ENCODE data around the gene PLA2G4E. TPM values are rescaled to one million over a fixed set of nuclear protein-coding genes. Genes with fewer than 3 reads are reported as not detected.
A peak's percentile ranks its signal among the peaks of the same experiment; 100 is the strongest.

PLA2G4E gene
- total and polyA plus RNA-seq, 9 of the 15 experiments (the other 6 are each of a cell fraction or from before 2014, with no cell fraction given), result 0.03 TPM; not detected in 8

DNA sequence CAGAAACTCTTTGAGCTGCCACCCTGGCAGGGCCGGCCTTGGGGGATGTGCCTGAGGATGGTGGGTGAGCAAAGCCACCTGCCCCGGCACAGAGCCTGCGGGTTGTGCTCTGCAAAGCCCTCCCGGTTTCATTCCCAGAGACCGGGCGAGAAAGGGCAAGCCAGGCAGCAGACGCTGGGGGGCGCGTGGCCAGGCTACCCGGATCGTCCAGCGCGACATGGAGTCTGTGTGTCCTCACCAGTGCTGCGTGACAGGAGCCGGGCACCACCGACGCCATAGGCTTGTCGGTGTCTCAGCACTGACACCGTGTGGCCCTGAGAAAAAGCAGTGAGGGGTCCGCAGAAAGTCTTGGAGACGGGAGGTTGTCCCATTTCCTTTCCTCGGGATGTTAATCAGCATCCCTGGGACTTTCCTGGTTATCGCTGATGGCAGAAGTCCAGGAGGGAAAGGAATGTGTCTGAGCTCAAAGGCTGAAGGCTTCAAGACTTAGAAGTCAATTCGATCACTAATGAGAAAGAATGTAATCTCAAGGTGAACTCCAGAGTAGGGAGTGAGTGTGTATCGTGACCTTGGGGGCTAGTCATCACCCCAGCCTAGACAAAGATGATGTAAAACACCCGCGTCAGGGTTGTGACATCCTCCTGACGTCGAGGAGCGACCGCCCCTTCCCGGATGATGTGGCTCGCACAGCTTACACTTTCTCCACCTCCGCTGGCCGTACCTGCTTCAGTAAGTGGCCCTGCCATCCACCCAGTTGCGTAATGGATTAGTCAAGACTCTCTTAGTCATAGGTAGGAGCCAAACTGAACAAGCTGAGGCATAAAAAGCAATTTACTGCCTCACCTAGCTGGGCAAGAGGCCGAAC is 36.3 kb upstream of the PLA2G4E start (continued):
- TF ChIP-seq ZNF318 (IDR thresholded peaks at IDR 0.05; ENCODE audit: borderline replicate concordance in 1 of 2, low read depth in 1 of 2) (0 out of 4 replicates have a peak, but pooled peaks of 1 of the 2 experiments have one; percentile 38), POLR2B (IDR thresholded peaks at IDR 0.05; ENCODE audit: low read depth, partially characterized antibody) (no peak), THRAP3 (IDR thresholded peaks at IDR 0.05; ENCODE audit: borderline replicate concordance) (no peak), ZNF253 (CRISPR knock-in tag; conservative IDR thresholded peaks at IDR 0.05) (no peak), POLR2G (IDR thresholded peaks at IDR 0.05; ENCODE audit: low read depth, low read length) (0 out of 2 replicates have a peak, but pooled peaks have one; percentile 39), TSC22D4 (tag; IDR thresholded peaks at IDR 0.05) (no peak), PRMT5 (CRISPR knock-in tag; IDR thresholded peaks at IDR 0.05) (no peak), ZSCAN32 (CRISPR knock-in tag; IDR thresholded peaks at IDR 0.05) (no peak), ESRRB (CRISPR knock-in tag; IDR thresholded peaks at IDR 0.05; ENCODE audit: borderline replicate concordance) (no peak)
- TF ChIP-seq, protein P1, sequence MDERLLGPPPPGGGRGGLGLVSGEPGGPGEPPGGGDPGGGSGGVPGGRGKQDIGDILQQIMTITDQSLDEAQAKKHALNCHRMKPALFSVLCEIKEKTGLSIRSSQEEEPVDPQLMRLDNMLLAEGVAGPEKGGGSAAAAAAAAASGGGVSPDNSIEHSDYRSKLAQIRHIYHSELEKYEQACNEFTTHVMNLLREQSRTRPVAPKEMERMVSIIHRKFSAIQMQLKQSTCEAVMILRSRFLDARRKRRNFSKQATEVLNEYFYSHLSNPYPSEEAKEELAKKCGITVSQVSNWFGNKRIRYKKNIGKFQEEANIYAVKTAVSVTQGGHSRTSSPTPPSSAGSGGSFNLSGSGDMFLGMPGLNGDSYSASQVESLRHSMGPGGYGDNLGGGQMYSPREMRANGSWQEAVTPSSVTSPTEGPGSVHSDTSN (CRISPR knock-in tag; IDR thresholded peaks at IDR 0.05; ENCODE audit: low read depth), result no peak
- TF ChIP-seq, protein P1 (tag; conservative IDR thresholded peaks at IDR 0.05; ENCODE audit: low read depth), result no peak
- TF ChIP-seq, protein P2, sequence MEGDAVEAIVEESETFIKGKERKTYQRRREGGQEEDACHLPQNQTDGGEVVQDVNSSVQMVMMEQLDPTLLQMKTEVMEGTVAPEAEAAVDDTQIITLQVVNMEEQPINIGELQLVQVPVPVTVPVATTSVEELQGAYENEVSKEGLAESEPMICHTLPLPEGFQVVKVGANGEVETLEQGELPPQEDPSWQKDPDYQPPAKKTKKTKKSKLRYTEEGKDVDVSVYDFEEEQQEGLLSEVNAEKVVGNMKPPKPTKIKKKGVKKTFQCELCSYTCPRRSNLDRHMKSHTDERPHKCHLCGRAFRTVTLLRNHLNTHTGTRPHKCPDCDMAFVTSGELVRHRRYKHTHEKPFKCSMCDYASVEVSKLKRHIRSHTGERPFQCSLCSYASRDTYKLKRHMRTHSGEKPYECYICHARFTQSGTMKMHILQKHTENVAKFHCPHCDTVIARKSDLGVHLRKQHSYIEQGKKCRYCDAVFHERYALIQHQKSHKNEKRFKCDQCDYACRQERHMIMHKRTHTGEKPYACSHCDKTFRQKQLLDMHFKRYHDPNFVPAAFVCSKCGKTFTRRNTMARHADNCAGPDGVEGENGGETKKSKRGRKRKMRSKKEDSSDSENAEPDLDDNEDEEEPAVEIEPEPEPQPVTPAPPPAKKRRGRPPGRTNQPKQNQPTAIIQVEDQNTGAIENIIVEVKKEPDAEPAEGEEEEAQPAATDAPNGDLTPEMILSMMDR (IDR thresholded peaks at IDR 0.05 in 2 of 3, conservative IDR thresholded peaks at IDR 0.05 in 1 of 3; ENCODE audit: insufficient read depth in 2 of 3, low read depth in 1 of 3, low read length in 3 of 3), result peak; percentile 65 to 78 (median 72)
